PC-3 (cell line): ENCODE data around the gene FZR1.

ENCODE experiments used
- EZH2 ChIP-seq: fragments of 300-600 bp; sonication (generic); IDR thresholded peaks from one replicate; pipeline ENCODE4 v1.6.1; 2017; ENCODE audit warnings: antibody characterized with exemption, mild to moderate bottlenecking, low read length; ENCODE audit not compliant: unreplicated experiment
- EZH2phosphoT487 ChIP-seq: fragments of 300-600 bp; sonication (generic); IDR thresholded peaks from 2 replicates; pipeline ENCODE4 v1.6.1; 2018; ENCODE audit warnings: mild to moderate bottlenecking, antibody characterized with exemption, low read length, borderline replicate concordance
- TF ChIP-seq, protein P1 (sequence below): fragments of 300-600 bp; sonication (generic); conservative IDR thresholded peaks from 2 replicates; pipeline ENCODE4 v1.5.1; 2017; ENCODE audit warnings: antibody characterized with exemption, low read depth, mild to moderate bottlenecking, low read length

DNA sequence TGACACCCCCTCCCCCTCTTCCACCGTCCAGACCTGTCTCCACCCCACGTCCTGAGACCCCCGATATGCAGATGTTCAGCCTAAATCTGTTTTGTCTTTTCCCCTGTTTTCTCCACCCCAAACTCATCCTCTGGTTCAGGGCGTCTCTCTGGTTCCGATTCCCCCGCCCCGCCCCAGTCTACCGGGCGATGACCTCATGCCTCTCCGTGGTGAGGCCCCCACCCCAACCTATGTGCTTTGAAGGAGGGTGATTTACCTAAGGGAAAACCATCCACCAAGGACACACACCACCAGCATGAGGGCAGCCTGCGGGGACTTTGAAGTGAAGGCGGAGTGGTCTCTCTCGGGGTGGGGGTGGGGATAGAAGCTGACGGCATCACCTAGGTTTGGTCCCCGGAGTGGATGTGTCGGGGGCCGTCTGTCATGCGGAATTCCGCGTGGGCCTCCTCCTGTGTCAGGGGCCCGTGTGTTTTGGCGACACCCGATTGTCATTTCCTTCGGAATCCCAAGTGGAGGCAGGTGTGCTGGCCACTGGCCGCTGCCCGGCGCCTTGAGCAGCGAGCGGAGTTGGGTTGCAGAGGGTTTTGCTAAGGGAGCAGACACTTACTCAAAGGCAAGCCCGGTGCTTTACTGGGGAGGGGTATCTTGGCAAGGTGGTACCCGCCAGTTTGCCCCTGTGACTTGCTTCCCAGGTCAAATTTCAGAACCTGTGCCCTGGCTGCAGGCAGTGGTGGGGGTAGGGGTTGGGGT lies 1.4 kb downstream of the FZR1 start:
- TF ChIP-seq EZH2 (no peak), EZH2phosphoT487 (no peak)
- TF ChIP-seq, protein P1, sequence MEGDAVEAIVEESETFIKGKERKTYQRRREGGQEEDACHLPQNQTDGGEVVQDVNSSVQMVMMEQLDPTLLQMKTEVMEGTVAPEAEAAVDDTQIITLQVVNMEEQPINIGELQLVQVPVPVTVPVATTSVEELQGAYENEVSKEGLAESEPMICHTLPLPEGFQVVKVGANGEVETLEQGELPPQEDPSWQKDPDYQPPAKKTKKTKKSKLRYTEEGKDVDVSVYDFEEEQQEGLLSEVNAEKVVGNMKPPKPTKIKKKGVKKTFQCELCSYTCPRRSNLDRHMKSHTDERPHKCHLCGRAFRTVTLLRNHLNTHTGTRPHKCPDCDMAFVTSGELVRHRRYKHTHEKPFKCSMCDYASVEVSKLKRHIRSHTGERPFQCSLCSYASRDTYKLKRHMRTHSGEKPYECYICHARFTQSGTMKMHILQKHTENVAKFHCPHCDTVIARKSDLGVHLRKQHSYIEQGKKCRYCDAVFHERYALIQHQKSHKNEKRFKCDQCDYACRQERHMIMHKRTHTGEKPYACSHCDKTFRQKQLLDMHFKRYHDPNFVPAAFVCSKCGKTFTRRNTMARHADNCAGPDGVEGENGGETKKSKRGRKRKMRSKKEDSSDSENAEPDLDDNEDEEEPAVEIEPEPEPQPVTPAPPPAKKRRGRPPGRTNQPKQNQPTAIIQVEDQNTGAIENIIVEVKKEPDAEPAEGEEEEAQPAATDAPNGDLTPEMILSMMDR = no peak
